Transverse colon (tissue), 4 donors: ENCODE results near the gene TLDC2. TPM values are rescaled to one million over a fixed set of nuclear protein-coding genes. Genes with fewer than 3 reads are reported as not detected.

Experiments
- DNase-seq: peaks from one replicate; pipeline ENCODE4 v3.0.0-alpha.2; 2019
- H3K27ac ChIP-seq, 4 donors: fragments of 200-600 bp; sonication (generic); 2 replicates each; pipeline ENCODE4 v1.5.1; 2016 to 2018; ENCODE audit warnings: inconsistent platforms in 4 of 4
- H3K27me3 ChIP-seq: fragments of 200-600 bp; sonication (generic); 2 replicates; pipeline ENCODE4 v1.5.1; 2017; ENCODE audit warnings: inconsistent platforms
- H3K36me3 ChIP-seq, 4 donors: fragments of 200-600 bp; sonication (generic); 2 replicates each; pipeline ENCODE4 v1.5.1; 2017 to 2019; ENCODE audit warnings: inconsistent platforms in 4 of 4
- H3K4me1 ChIP-seq, 4 donors: fragments of 200-600 bp; sonication (generic); 2 replicates each; pipeline ENCODE4 v1.5.1; 2017 to 2020; ENCODE audit warnings: inconsistent platforms in 4 of 4
- H3K4me3 ChIP-seq, 4 donors: fragments of 200-600 bp; sonication (generic); 1 replicate in 1 of 4; 2 replicates in 3 of 4; pipeline versions ENCODE4 v1.5.1 to v1.6.1; 2017 to 2019; ENCODE audit warnings: inconsistent platforms in 4 of 4
- H3K9me3 ChIP-seq, 2 donors: fragments of 200-600 bp; sonication (generic); 2 replicates each; pipeline ENCODE4 v1.5.1; 2017 to 2019; ENCODE audit warnings: inconsistent platforms in 2 of 2
- CTCF ChIP-seq, 5 experiments: fragments of 200-600 bp in 3 of 5; fragments of 450-650 bp in 2 of 5; sonication (generic) in 3 of 5; IDR thresholded peaks; 1 replicate in 2 of 5; 2 replicates in 3 of 5; pipeline ENCODE4 v1.5.1; 2016 to 2017; ENCODE audit warnings: antibody characterized with exemption in 5 of 5, inconsistent platforms in 3 of 5, mild to moderate bottlenecking in 2 of 5, moderate library complexity in 1 of 5
- EP300 ChIP-seq: sonication (generic); formaldehyde crosslinking; IDR thresholded peaks from one replicate; pipeline ENCODE4 v1.6.1; 2017; ENCODE audit warnings: antibody characterized with exemption, low read depth
- POLR2A ChIP-seq: fragments of 450-650 bp; IDR thresholded peaks from one replicate; pipeline ENCODE4 v1.6.1; 2016; ENCODE audit warnings: antibody characterized with exemption, mild to moderate bottlenecking, moderate library complexity
- POLR2AphosphoS5 ChIP-seq, 3 donors: sonication (generic); formaldehyde crosslinking; IDR thresholded peaks; one replicate each; pipeline ENCODE4 v1.6.1; 2016; ENCODE audit warnings: antibody characterized with exemption in 3 of 3
- WGBS, 2 donors: methylation state at CpG; one replicate each; pipeline ENCODE4 v1.1.5; 2018; ENCODE audit warnings: low coverage in 1 of 2; 5-methylcytosine and 5-hydroxymethylcytosine counted together
- in situ Hi-C, 4 donors: fragments of 200-750 bp; cut with MboI; loops; one replicate each; pipeline versions ENCODE4 v1.15.0 to v1.15.1; 2017; ENCODE audit warnings: low sequenced_read_pairs in 3 of 4, low pct_ligation_motif_present in 1 of 4, low pct_unique_long_range_greater_than_20kb in 1 of 4
- intact Hi-C: fragments of 100-400 bp; cut with DNase I; formaldehyde crosslinking; loops from one replicate; pipeline ENCODE4 v1.15.1; 2023; ENCODE audit warnings: low total_unique reads
- total RNA-seq, 4 donors: library from RNA; depleted of rRNA; stranded (reverse); fragments of >200 nt; gene quantifications; one replicate each; pipeline ENCODE4 v1.1.0, GENCODE V29; 2016

Gene TLDC2
- total RNA-seq, 4 donors from 2014 or later = 22.9 to 26.1 (median 23.2) TPM

GRCh38 chr20:36890586-36890985 lies 14.6 kb downstream of the TLDC2 start:
- in situ Hi-C loops (loop anchor here in 1 of 4 donors (25.0 kb wide), 1 partner anchor 278 kb away; the partner anchor contains the start of gene RAB5IF), intact Hi-C loops (no loop called here)
- peaks cover 0 to 34% (median 11%) of the 10 kb centered on the region in 4 donors for H3K36me3 ChIP-seq
- no peak overlapping the region for H3K27ac ChIP-seq
- peaks cover 4 to 8% (median 4%) of the 10 kb centered on the region in 4 donors for H3K4me1 ChIP-seq
- no peaks in the 10 kb centered on the region for H3K9me3 ChIP-seq
- no peaks in the 10 kb centered on the region for H3K27me3 ChIP-seq
- WGBS, 2 donors = 91 to 98% methylated on average over 4 to 9 of the region's 9 CpGs
- no peak for DNase-seq
- H3K4me3 ChIP-seq = no peak overlapping the region
- no peak for TF ChIP-seq POLR2A
- no peak for TF ChIP-seq EP300
- TF ChIP-seq CTCF (IDR thresholded peaks at IDR 0.05) = no peak
- no peak for TF ChIP-seq POLR2AphosphoS5 (IDR thresholded peaks at IDR 0.05)

- Histone ChIP-seq H3K27ac (no peak overlapping the region), H3K4me3 (no peak overlapping the region), H3K9me3 (no peaks in the 10 kb centered on the region), H3K4me1 (peaks cover 4 to 8% (median 4%) of the 10 kb centered on the region in 4 donors), H3K27me3 (no peaks in the 10 kb centered on the region), H3K36me3 (peaks cover 0 to 40% (median 11%) of the 10 kb centered on the region in 4 donors)
- in situ Hi-C loops = loop anchor here in 1 of 4 donors (25.0 kb wide), 1 partner anchor 279 kb away; the partner anchor contains the start of gene RAB5IF
- DNase-seq = no peak
- 95% methylated on average over 4 of the region's 4 CpGs; no CpG with 5 or more reads in 1 of the 2 donors for WGBS, 2 donors
- TF ChIP-seq EP300 = no peak
- no peak for TF ChIP-seq POLR2AphosphoS5 (IDR thresholded peaks at IDR 0.05)
- TF ChIP-seq POLR2A = no peak
- TF ChIP-seq CTCF (IDR thresholded peaks at IDR 0.05) = no peak
- intact Hi-C loops = no loop called here
Observed at GRCh38 chr20:36891211-36891610, 15.3 kb downstream of the TLDC2 start.

GRCh38 chr20:36893801-36894200 lies 17.9 kb downstream of the TLDC2 start:
- Histone ChIP-seq H3K27me3 (no peaks in the 10 kb centered on the region), H3K4me1 (no peaks in the 10 kb centered on the region), H3K4me3 (no peak overlapping the region), H3K9me3 (no peaks in the 10 kb centered on the region), H3K27ac (no peak overlapping the region), H3K36me3 (peaks cover 0 to 52% (median 20%) of the 10 kb centered on the region in 4 donors)
- intact Hi-C loops (no loop called here), in situ Hi-C loops (loop anchor here in 1 of 4 donors (25.0 kb wide), 1 partner anchor 282 kb away; the partner anchor contains the start of gene RAB5IF)
- 90% methylated on average over 3 of the region's 3 CpGs; no CpG with 5 or more reads in 1 of the 2 donors for WGBS, 2 donors
- no peak for DNase-seq
- no peak for TF ChIP-seq POLR2A
- TF ChIP-seq POLR2AphosphoS5 (IDR thresholded peaks at IDR 0.05) = no peak
- TF ChIP-seq CTCF (IDR thresholded peaks at IDR 0.05) = no peak
- TF ChIP-seq EP300 = no peak

- Histone ChIP-seq H3K4me1 (no peaks in the 10 kb centered on the region), H3K9me3 (no peaks in the 10 kb centered on the region), H3K27ac (no peak overlapping the region), H3K27me3 (no peaks in the 10 kb centered on the region), H3K4me3 (no peak overlapping the region), H3K36me3 (peaks cover 0 to 60% (median 16%) of the 10 kb centered on the region in 4 donors)
- no peak for DNase-seq
- TF ChIP-seq POLR2A (no peak), CTCF (IDR thresholded peaks at IDR 0.05) (no peak), EP300 (no peak), POLR2AphosphoS5 (IDR thresholded peaks at IDR 0.05) (no peak)
- in situ Hi-C loops (loop anchor here in 1 of 4 donors (25.0 kb wide), 1 partner anchor 283 kb away; the partner anchor contains the start of gene RAB5IF), intact Hi-C loops (no loop called here)
- 78 to 88% methylated on average over 2 of the region's 2 CpGs for WGBS, 2 donors
Observed at GRCh38 chr20:36895036-36895435, 19.1 kb downstream of the TLDC2 start.
